ENCODE data around the gene PTCSC3.
A peak's percentile ranks its signal among the peaks of the same experiment; 100 is the strongest.
"Not testable (repeated sequence)": the region's sequence is repeated elsewhere in the genome, so short reads cannot be mapped to it uniquely, and the experiment has no call there.

PTCSC3 gene

GRCh38 chr14:36171607-36172006, 4.9 kb downstream of the PTCSC3 start:
- DNase-seq: no peak

GRCh38 chr14:36167431-36167830, 9.1 kb downstream of the PTCSC3 start:
- DNase-seq: no peak

- DNase-seq: no peak
Observed at GRCh38 chr14:36163451-36163850, 13.1 kb downstream of the PTCSC3 start.

- DNase-seq: no peak
Observed at GRCh38 chr14:36162267-36162666, 14.3 kb downstream of the PTCSC3 start.

- DNase-seq: peak; percentile 2
Observed at GRCh38 chr14:36161776-36162175, 14.7 kb downstream of the PTCSC3 start.

- no peak for DNase-seq
Observed at GRCh38 chr14:36151335-36151734, 25.2 kb downstream of the PTCSC3 start.

GRCh38 chr14:36134038-36134437, 42.5 kb downstream of the PTCSC3 start:
- no peak for DNase-seq

- DNase-seq: no peak
Observed at GRCh38 chr14:36132826-36133225, 43.7 kb downstream of the PTCSC3 start.

- no peak for DNase-seq
Observed at GRCh38 chr14:36130186-36130585, 46.3 kb downstream of the PTCSC3 start.

GRCh38 chr14:36129181-36129580, 47.3 kb downstream of the PTCSC3 start:
- DNase-seq: peak; percentile 10

GRCh38 chr14:36113341-36113740, 63.2 kb downstream of the PTCSC3 start:
- peak; percentile 28 for DNase-seq

GRCh38 chr14:36111822-36112583, 64.5 kb downstream of the PTCSC3 start:
- DNase-seq: no peak

GRCh38 chr14:36105401-36105800, 71.1 kb downstream of the PTCSC3 start:
- DNase-seq: peak; percentile 70

GRCh38 chr14:36104258-36104657, 72.3 kb downstream of the PTCSC3 start:
- DNase-seq: not testable (repeated sequence)

- no peak for DNase-seq
Observed at GRCh38 chr14:36099619-36100018, 76.9 kb downstream of the PTCSC3 start.

GRCh38 chr14:36097356-36097755, 79.2 kb downstream of the PTCSC3 start:
- DNase-seq: no peak

GRCh38 chr14:36096090-36096489, 80.4 kb downstream of the PTCSC3 start:
- no peak for DNase-seq

GRCh38 chr14:36094963-36095362, 81.6 kb downstream of the PTCSC3 start:
- DNase-seq: no peak

- DNase-seq: peak; percentile 30
Observed at GRCh38 chr14:36091096-36091495, 85.4 kb downstream of the PTCSC3 start.

GRCh38 chr14:36087411-36087810, 89.1 kb downstream of the PTCSC3 start:
- no peak for DNase-seq

- DNase-seq: no peak
Observed at GRCh38 chr14:36086629-36087395, 89.7 kb downstream of the PTCSC3 start.

- DNase-seq: peak; percentile 11
Observed at GRCh38 chr14:36085861-36086260, 90.7 kb downstream of the PTCSC3 start.
